GM23248 (cell line): ENCODE measurements around the gene DCLK3. TPM values are rescaled to one million over a fixed set of nuclear protein-coding genes. Genes with fewer than 3 reads are reported as not detected.

Source experiments
- DNase-seq: peaks from one replicate; pipeline ENCODE4 v3.0.0-alpha.2; 2015
- H2AFZ ChIP-seq: fragments of 200-600 bp; sonication (generic); 2 replicates; pipeline ENCODE4 v1.6.1; 2016; ENCODE audit warnings: antibody characterized with exemption
- H3F3A ChIP-seq: fragments of 200-600 bp; sonication (generic); 2 replicates; pipeline ENCODE4 v1.6.1; 2016; ENCODE audit warnings: mild to moderate bottlenecking, antibody characterized with exemption, mixed run types; ENCODE audit not compliant: insufficient read depth
- H3K27ac ChIP-seq: fragments of 200-600 bp; sonication (generic); 2 replicates; pipeline ENCODE4 v1.5.1; 2016; ENCODE audit warnings: mild to moderate bottlenecking
- H3K27me3 ChIP-seq: fragments of 200-600 bp; sonication (generic); replicated peaks from 2 replicates; pipeline ENCODE4 v1.6.1; 2016; ENCODE audit warnings: mild to moderate bottlenecking; ENCODE audit not compliant: insufficient read depth
- H3K36me3 ChIP-seq: fragments of 200-600 bp; sonication (generic); 2 replicates; pipeline ENCODE4 v1.6.1; 2016; ENCODE audit warnings: low read depth, mild to moderate bottlenecking
- H3K4me1 ChIP-seq: fragments of 200-600 bp; sonication (generic); 2 replicates; pipeline ENCODE4 v1.6.1; 2016; ENCODE audit warnings: mild to moderate bottlenecking; ENCODE audit not compliant: insufficient read depth
- H3K4me2 ChIP-seq: fragments of 200-600 bp; sonication (generic); one replicate; pipeline ENCODE4 v1.6.1; 2016; ENCODE audit warnings: mild to moderate bottlenecking; ENCODE audit not compliant: unreplicated experiment
- H3K4me3 ChIP-seq: fragments of 200-600 bp; sonication (generic); 2 replicates; pipeline ENCODE4 v1.5.1; 2016; ENCODE audit warnings: mild to moderate bottlenecking
- H3K79me2 ChIP-seq: fragments of 200-600 bp; sonication (generic); 2 replicates; pipeline ENCODE4 v1.6.1; 2016; ENCODE audit warnings: mild to moderate bottlenecking; ENCODE audit not compliant: insufficient read depth
- H3K9ac ChIP-seq: fragments of 200-600 bp; sonication (generic); 2 replicates; pipeline ENCODE4 v1.6.1; 2016; ENCODE audit warnings: mild to moderate bottlenecking
- H3K9me2 ChIP-seq: fragments of 200-600 bp; sonication (generic); 2 replicates; pipeline ENCODE4 v1.6.1; 2016; ENCODE audit warnings: mixed run types, mild to moderate bottlenecking, moderate library complexity; ENCODE audit not compliant: insufficient read depth
- H3K9me3 ChIP-seq: fragments of 200-600 bp; sonication (generic); one replicate; pipeline ENCODE4 v1.6.1; 2017; ENCODE audit warnings: low read depth
- H4K20me1 ChIP-seq: fragments of 200-600 bp; sonication (generic); 2 replicates; pipeline ENCODE4 v1.6.0; 2016; ENCODE audit not compliant: insufficient read depth
- EZH2 ChIP-seq: fragments of 200-600 bp; sonication (generic); IDR thresholded peaks from 2 replicates; pipeline ENCODE4 v1.6.1; 2018; ENCODE audit warnings: antibody characterized with exemption, mild to moderate bottlenecking; ENCODE audit not compliant: insufficient read depth, poor library complexity, severe bottlenecking
- EZH2phosphoT487 ChIP-seq: fragments of 200-600 bp; sonication (generic); IDR thresholded peaks from 2 replicates; pipeline ENCODE4 v1.6.1; 2018; ENCODE audit warnings: antibody characterized with exemption, moderate library complexity, mild to moderate bottlenecking, low read depth; ENCODE audit not compliant: insufficient read depth
- WGBS, 2 experiments: methylation state at CpG; one replicate each; pipeline ENCODE4 v1.1.6; 2015 to 2017; ENCODE audit warnings: low lambda C conversion rate in 2 of 2, low coverage in 1 of 2; ENCODE audit errors: missing lambda C conversion rate in 2 of 2; 5-methylcytosine and 5-hydroxymethylcytosine counted together
- in situ Hi-C: fragments of 300-500 bp; cut with MboI; formaldehyde crosslinking; loops from 2 replicates; pipeline ENCODE4 v1.15.0; 2020
- polyA plus RNA-seq: library from polyadenylated mRNA; unstranded; fragments of >200 nt; fragmentation: Nextera tagmentation; extraction: Ambion mirVana; gene quantifications from 2 replicates; pipeline ENCODE4 v1.2.1, GENCODE V29; 2016
- total RNA-seq: library from RNA; depleted of rRNA; stranded (reverse); fragments of >200 nt; shearing (Covaris generic); gene quantifications from 2 replicates; pipeline ENCODE4 v1.2.3, GENCODE V29; 2014

Gene DCLK3
- total and polyA plus RNA-seq, 2 experiments from 2014 or later: under 0.01 TPM; not detected in 1

DNA sequence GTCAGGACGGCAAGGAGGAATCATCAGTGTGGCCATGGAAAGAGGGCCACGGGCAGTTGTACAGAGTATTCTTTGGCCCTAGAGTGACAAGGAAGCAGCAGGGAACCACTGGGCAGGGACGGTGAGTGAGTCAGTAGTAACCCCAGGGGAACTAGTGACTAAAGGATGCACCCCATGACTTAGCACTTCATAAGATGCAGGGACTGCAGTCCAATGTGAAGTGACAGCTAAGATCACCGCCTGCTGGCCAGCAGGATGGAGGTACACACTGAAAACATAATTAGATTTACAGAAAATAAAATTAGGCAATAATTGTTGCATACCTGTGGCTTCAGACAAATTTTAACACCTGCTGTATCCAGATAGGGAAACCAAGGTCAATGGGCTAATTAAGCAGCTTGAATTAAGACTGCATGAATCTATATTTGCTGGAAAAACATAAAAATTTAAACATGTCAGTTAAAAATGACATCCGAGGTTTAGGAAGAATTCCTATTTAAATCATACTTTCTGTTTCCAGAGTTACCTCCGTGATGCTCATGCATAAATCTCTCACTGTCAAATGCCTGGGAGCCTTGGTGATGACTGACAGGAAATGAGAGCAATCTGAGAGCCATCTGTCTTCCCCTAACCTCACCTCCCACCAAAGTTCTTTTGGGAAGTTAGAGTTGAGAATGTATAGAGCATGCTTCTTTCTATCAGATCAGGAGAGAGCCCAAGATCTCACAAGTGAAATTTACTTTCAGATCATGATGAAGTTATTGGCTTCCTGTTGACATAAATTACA lies 56.5 kb downstream of the DCLK3 start:
- Histone ChIP-seq H4K20me1 (no peaks in the 10 kb centered on the region), H3K9ac (peak overlapping the region; percentile 23; the same call in 1 of the 2 replicates), H3K27me3 (no peaks in the 10 kb centered on the region), H3F3A (no peaks in the 10 kb centered on the region), H3K79me2 (no peaks in the 10 kb centered on the region), H3K4me3 (no peak overlapping the region), H2AFZ (no peak overlapping the region), H3K9me2 (no peaks in the 10 kb centered on the region), H3K27ac (no peak overlapping the region), H3K4me2 (no peak overlapping the region), H3K9me3 (no peaks in the 10 kb centered on the region), H3K4me1 (peaks cover 6% of the 10 kb centered on the region), H3K36me3 (no peaks in the 10 kb centered on the region)
- in situ Hi-C loops: loop anchor here (10.0 kb wide), 1 partner anchor 753 kb away; no protein-coding TSS in a partner anchor
- 39% methylated on average over 6 of the region's 6 CpGs for WGBS, 2 experiments
- TF ChIP-seq EZH2 (no peak), EZH2phosphoT487 (no peak)
- peak; percentile 86 for DNase-seq

DNA sequence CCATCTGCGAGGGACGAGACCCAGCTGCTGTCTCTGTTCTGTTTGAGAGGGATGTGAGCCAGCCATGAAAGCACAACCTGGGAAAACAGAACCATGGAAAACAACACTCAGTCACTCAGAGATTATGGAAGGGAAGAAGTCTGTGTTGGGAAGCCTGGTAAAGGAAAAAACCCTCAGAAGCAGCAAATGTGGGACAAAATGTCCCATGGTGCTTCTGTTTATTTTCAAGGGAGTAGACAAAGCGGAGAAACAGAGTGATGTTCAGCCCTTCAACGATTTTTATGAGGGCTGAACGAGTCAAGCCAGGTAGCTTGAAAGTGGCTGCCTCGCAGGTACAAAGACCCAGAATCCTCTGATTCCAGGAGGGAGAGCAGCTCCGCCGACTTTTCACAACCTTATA lies 59.3 kb downstream of the DCLK3 start:
- Histone ChIP-seq H3K27me3 (no peaks in the 10 kb centered on the region), H3K4me3 (no peak overlapping the region), H3K9me3 (no peaks in the 10 kb centered on the region), H3K4me1 (peaks cover 17% of the 10 kb centered on the region), H2AFZ (no peak overlapping the region), H3K9ac (no peak overlapping the region), H3K36me3 (no peaks in the 10 kb centered on the region), H3K79me2 (no peaks in the 10 kb centered on the region), H3K9me2 (no peaks in the 10 kb centered on the region), H3F3A (peaks cover 5% of the 10 kb centered on the region; the same call in 1 of the 2 replicates), H3K4me2 (no peak overlapping the region), H3K27ac (no peak overlapping the region), H4K20me1 (no peaks in the 10 kb centered on the region)
- no peak for DNase-seq
- 86 to 89% methylated on average over 8 of the region's 8 CpGs for WGBS, 2 experiments
- TF ChIP-seq EZH2: no peak
- no peak for TF ChIP-seq EZH2phosphoT487
- in situ Hi-C loops: loop anchor here (10.0 kb wide), 1 partner anchor 750 kb away; no protein-coding TSS in a partner anchor

DNA sequence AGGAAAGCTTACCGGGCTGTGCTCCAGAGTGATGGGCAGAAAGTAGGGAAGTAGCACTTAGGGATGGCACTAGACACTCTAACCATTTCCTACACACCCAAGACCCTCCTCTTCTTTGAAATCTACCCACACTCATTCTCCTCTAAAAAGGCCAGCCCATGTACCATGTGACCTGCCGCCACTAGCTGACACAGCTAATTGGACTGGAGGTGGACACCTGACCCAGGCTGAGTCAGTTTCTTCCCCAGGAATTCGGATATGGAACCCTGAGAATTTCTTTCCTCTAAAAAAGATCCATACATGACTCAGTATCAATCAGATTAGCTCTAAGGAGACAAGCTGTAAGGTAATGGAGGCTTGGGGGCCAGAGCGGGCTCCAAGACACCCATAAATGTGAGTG lies 60.1 kb downstream of the DCLK3 start:
- in situ Hi-C loops: loop anchor here (5.0 to 10.0 kb wide), 2 partner anchors 587 to 749 kb away; no protein-coding TSS in a partner anchor
- no peaks in the 10 kb centered on the region for H3K27me3 ChIP-seq
- H3K4me3 ChIP-seq: no peak overlapping the region
- H2AFZ ChIP-seq: no peak overlapping the region
- no peaks in the 10 kb centered on the region for H3K9me2 ChIP-seq
- peaks cover 17% of the 10 kb centered on the region for H3K4me1 ChIP-seq
- no peak for TF ChIP-seq EZH2
- no peak for TF ChIP-seq EZH2phosphoT487
- H3K36me3 ChIP-seq: no peaks in the 10 kb centered on the region
- WGBS, 2 experiments: 96 to 99% methylated on average over 4 of the region's 4 CpGs
- H3K27ac ChIP-seq: no peak overlapping the region
- H3K9me3 ChIP-seq: no peaks in the 10 kb centered on the region
- no peaks in the 10 kb centered on the region for H4K20me1 ChIP-seq
- no peak overlapping the region for H3K9ac ChIP-seq
- peaks cover 5% of the 10 kb centered on the region; the same call in 1 of the 2 replicates for H3F3A ChIP-seq
- H3K4me2 ChIP-seq: no peak overlapping the region
- H3K79me2 ChIP-seq: no peaks in the 10 kb centered on the region
- no peak for DNase-seq

DNA sequence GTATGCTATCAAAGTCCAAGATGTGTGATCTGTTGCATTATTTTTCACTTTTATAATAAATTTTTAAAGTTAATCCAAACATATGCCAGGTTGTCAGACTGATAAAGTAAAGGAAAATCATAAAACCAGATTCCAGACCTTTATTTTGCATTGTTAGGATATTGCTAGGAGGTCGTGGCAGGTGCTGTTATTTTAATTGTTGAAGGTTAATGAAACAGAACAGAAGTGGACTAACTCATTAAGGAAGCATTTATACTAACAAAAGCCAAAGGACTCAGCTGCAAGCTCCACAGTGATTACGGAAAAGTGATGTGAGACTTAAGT lies 63.1 kb downstream of the DCLK3 start:
- no peaks in the 10 kb centered on the region for H3K9me2 ChIP-seq
- 54 to 58% methylated on average over 2 of the region's 2 CpGs for WGBS, 2 experiments
- H3K4me1 ChIP-seq: peaks cover 17% of the 10 kb centered on the region
- peak overlapping the region; percentile 12; the same call in 1 of the 2 replicates for H3K27ac ChIP-seq
- H3K4me3 ChIP-seq: no peak overlapping the region
- H3K36me3 ChIP-seq: no peaks in the 10 kb centered on the region
- H3K27me3 ChIP-seq: no peaks in the 10 kb centered on the region
- no peaks in the 10 kb centered on the region for H4K20me1 ChIP-seq
- no peak overlapping the region for H2AFZ ChIP-seq
- no peaks in the 10 kb centered on the region for H3K79me2 ChIP-seq
- H3K4me2 ChIP-seq: peak overlapping the region; percentile 55
- no peak for TF ChIP-seq EZH2phosphoT487
- TF ChIP-seq EZH2: no peak
- peaks cover 9% of the 10 kb centered on the region; the same call in 1 of the 2 replicates for H3F3A ChIP-seq
- in situ Hi-C loops: loop anchor here (5.0 to 10.0 kb wide), 2 partner anchors 584 to 746 kb away; no protein-coding TSS in a partner anchor
- H3K9me3 ChIP-seq: no peaks in the 10 kb centered on the region
- H3K9ac ChIP-seq: 0 out of 2 replicates have a peak overlapping the region, but pooled peaks have one; percentile 7
- peak; percentile 20 for DNase-seq
